HG02588 (cell line): Measurements from ENCODE around the gene CLTA.
"Not testable (repeated sequence)": the region's sequence is repeated elsewhere in the genome, so short reads cannot be mapped to it uniquely, and the experiment has no call there.

Experiments used
- ATAC-seq: cut with Tn5 transposase; IDR thresholded peaks from one replicate; pipeline ENCODE4 v1.9.1; 2021; ENCODE audit warnings: mild to moderate bottlenecking, moderate library complexity; ENCODE audit not compliant: unreplicated experiment

The CLTA gene

GRCh38 chr9:36158122-36158521 lies 32.6 kb upstream of the CLTA start:
- ATAC-seq, result no peak

DNA sequence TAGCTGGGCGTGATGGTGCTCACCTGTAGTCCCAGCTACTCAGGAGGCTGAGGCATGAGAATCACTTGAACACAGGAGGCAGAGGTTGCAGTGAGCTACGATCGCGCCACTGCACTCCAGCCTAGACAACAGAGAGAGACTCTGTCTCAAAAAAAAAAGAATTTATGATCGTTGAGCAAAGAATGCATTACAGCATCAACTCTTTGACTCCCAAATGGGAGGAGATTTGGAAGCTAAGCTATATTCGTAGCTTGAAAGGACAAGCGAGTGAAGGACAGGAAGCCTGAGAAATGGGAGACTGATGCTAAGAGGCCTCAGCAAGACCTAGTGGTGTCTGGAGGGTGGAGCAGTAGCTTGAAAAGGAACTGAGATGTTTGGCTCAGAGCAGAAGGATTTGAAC lies 31.8 kb upstream of the CLTA start:
- ATAC-seq, result no peak

GRCh38 chr9:36159509-36159908 lies 31.2 kb upstream of the CLTA start:
- ATAC-seq, result not testable (repeated sequence)

DNA sequence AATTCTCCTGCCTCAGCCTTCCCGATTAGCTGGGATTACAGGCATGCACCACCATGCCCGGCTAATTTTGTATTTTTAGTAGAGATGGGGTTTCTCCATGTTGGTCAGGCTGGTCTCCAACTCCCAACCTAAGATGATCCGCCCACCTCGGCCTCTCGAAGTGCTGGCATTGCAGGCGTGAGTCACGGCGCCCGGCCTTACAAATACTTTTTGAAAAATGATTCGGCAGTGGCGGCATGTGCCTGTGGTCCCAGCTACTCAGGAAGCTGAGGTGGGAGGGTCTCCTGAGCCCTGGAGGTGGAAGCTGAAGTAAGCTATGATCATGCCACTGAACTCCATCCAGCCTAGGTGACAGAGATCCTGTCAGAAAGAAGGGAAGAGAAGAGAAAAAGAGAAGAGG lies 30.6 kb upstream of the CLTA start:
- not testable (repeated sequence) for ATAC-seq

DNA sequence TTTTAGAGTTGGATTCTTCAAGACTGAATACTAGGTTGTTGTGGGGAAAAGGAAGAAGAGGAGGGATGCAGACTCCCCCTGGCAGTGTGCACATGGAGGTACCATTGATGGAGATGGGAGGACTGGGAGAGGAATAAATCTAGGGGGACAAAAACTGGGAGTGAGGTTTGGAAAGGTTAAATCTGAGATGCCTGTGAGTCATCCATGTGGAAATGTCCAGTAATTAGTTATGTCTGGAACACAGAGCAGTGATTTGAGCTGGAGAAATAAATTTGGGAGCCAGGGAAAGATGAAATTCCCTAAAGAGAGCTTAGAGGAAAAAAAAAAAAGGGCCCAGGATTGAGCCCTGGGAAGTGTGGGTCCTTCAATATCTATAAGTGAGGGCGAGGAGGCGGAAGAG lies 29.5 kb upstream of the CLTA start:
- ATAC-seq, result no peak

DNA sequence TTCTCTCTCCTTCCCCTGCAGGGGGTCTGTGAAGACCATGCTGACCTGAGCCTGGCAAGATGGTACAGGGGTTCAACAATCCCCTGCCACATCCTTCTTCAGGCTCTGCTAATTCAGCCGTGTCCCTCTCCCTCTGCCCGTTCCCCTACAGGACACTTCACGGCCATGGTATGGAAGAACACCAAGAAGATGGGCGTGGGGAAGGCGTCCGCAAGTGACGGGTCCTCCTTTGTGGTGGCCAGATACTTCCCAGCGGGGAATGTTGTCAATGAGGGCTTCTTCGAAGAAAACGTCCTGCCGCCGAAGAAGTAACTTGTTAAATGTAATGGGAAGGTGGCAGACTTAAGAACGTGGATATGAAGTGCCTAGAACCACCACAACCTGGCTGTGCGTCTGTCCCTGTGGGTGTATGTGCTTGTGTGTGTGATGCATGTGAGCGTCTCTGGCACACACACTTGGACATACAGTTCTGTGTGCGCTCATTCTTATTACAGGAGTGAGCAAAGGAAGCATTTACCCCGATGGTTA lies 28.4 kb upstream of the CLTA start:
- no peak for ATAC-seq

DNA sequence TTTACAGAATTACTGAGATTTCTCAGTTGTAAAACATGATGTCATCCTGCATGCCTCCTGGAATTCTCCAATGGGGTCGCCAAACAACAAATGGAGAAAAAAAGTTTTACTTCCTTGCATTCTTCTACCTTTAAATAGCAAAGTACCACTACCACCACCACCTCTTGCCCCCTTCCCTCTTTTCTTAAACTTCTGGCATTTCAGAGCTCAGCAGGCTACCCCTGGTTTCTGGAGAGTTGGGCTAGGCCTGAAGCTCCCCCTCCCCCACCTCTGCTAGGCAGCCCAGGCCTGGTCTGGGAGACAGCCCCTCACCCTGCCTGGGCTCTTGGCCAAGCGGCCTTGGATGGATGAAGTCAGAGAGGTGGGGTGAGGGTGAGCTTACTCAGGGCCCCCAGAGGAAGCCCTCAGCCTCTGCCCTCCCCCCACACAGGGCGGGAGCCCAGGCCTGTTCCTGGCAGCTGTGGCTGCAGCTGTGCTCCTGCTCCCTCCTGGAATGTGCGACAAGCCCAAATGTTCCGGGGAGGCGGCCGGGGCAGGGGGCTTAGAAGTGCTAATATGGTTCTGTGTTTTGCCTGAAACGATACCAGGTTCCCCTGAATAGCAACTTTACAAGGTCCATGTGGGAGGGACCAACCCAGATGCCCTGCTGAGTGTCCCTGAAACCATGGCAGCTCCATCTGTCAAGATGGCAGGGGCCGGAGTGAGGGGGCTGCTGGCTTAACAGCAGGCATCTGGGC lies 27.5 kb upstream of the CLTA start:
- no peak for ATAC-seq

DNA sequence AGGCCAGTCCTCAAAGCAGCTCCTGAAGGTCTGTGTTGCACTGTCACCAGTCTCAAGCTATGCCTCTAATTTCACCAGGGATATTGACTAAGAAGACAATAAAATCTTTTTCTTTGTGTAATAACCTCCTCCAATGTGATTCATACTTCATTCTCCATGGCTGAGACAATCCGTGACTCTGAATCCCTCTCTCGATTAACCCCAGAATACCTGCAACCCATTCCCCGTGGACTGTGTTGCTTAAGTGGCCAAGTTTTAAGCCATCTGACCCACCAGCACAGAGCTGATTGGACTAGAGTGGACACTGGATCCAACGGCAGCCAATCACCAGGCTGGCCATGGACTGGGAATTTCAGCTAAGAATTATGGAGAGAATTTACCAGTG lies 26.9 kb upstream of the CLTA start:
- no peak for ATAC-seq

DNA sequence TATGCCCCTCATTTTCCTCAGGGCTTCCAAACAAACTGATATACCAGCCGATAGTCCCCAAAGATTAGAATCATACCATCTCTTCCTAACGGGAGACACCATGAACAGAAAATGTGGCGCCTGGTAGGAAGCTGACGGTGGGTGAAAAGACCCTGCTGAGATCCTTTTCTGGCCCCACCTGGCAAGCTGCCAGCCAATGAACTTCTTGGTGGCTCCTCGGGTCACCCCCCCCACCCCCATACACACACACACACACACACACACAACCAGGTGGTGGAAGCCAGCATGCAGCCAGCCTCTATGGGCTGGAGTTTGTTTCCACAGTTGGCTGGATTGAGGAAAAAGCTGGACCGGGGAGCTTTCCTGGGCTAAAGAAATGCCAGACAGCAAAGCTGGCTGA lies 26.3 kb upstream of the CLTA start:
- no peak for ATAC-seq

DNA sequence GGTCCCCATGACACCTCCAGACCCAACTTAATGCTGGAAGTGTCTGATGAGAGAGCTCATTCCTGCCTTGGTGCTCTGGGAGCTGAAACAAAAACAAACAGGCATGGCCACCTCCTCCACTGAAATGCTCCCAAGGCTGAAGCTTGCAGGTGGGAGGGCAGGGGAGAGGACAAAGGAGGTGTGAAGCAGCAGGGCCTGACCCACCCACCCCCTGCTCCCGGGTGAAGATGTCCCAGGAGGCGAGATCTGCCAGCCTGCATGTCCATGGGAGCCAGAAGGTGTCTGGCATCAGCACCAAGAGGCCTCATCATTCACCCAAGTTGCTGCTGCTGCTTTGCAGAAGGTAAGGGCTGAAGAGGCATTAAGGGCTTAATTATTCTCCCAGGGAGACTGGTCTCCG lies 25.7 kb upstream of the CLTA start:
- ATAC-seq, result no peak

GRCh38 chr9:36165826-36166167 lies 24.9 kb upstream of the CLTA start:
- ATAC-seq, result no peak

DNA sequence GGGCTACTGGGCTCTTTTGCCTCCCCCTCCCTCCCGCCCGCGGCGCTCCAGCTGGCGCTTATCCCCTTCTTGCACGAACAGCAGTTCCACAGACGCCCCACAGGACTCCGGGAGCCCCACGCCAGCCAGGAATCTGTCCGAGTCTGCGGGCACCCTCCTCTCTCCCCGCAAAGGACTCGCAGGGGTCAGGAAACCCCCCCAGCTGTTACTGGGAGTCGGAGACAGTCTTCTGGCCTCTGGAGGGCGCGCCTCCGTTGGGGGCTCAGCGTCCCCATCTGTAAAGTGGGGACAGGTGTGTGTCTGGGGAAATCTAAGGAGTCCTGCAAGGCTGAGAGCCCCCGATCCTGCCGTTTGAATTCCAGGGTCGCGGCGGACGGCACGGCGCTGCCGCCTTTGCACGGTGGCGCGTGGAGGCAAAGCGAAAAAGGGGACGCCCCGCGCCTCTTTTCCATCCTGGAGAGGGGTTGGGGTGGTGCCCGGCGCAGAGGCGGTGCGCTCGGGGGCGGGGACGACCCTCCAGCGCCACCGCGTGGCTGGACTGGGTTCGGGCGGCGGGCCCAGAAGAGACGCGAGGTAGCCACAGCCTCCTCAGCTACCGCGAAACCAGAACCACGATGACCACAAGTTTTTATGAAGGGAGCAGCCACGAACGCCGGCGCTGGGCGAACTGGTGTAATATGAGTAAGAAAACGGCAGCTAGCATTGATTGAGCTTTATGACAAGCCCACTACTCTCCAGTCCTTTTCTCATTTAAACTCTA lies 24.4 kb upstream of the CLTA start:
- peak; percentile 83 for ATAC-seq

- no peak for ATAC-seq
Measured at GRCh38 chr9:36169166-36169565, 21.6 kb upstream of the CLTA start, which contains the start of gene CCIN. CCIN (plus strand) TSS chr9:36169388; CDS start chr9:36169503, 115 bp downstream.

DNA sequence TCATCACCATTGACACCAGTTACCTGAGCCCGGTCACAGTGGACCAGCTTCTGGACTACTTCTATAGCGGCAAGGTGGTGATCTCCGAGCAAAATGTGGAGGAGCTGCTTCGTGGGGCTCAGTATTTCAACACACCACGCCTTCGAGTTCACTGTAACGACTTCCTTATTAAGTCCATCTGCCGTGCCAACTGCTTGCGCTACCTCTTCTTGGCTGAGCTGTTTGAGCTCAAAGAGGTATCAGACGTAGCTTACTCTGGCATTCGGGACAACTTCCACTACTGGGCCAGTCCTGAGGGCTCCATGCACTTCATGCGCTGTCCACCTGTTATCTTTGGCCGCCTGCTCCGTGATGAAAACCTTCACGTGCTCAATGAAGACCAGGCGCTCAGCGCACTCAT lies 21.0 kb upstream of the CLTA start:
- no peak for ATAC-seq

GRCh38 chr9:36170531-36170930 lies 20.2 kb upstream of the CLTA start:
- no peak for ATAC-seq

- no peak for ATAC-seq
Measured at GRCh38 chr9:36173861-36174260, 16.9 kb upstream of the CLTA start.

DNA sequence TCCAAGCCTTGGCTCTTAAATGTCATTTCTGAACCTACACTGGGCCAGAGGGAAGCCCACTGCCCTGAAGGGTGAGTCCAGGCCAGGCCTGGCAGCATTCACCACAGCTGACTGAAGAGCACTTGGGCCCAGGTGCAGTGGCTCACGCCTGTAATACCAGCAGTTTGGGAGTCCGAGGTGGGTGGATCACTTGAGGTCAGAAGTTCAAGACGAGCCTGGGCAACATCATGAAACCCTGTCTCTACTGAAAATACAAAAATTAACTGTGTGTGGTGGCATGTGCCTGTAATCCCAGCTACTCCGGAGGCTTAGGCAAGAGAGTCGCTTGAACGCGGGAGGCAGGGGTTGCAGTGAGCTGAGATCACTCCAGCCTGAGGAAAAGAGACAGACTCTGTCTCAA lies 16.4 kb upstream of the CLTA start:
- no peak for ATAC-seq

- no peak for ATAC-seq
Measured at GRCh38 chr9:36174731-36175130, 16.0 kb upstream of the CLTA start.

- ATAC-seq, result not testable (repeated sequence)
Measured at GRCh38 chr9:36175209-36175608, 15.5 kb upstream of the CLTA start.

DNA sequence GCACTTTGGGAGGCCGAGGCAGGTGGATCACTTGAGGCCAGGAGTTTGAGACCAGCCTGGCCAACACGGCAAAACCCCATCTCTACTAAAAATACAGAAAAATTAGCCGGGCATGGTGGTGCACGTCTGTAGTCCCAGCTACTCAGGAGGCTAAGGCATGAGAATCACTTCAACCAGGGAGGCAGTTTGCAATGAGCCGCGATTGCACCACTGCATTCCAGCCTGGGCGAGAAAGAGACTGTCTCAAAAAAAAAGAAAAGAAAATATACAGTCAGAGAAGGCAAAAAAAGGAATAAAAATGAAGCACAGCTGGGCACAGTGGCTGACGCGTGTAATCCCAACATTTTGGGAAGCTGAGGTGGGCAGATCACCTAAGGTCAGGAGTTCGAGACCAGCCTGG lies 14.2 kb upstream of the CLTA start:
- ATAC-seq, result not testable (repeated sequence)

DNA sequence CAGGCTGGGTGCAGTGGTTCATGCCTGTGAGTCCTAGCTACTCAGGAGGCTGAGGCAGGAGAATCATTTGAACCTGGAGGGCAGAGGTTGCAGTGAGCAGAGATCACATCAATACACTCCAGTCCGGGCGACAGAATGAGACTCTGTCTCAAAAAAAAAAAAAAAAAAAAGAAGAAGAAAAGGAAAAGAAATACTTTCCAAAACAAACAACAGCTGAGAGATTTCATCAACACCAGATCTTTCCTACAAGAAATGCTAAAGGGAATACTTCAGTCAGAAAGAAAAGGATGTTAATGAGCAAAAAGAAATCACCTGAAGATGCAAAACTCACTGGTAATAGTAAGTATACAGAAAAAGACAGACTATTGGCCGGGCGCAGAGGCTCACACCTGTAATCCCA lies 13.2 kb upstream of the CLTA start:
- no peak for ATAC-seq

DNA sequence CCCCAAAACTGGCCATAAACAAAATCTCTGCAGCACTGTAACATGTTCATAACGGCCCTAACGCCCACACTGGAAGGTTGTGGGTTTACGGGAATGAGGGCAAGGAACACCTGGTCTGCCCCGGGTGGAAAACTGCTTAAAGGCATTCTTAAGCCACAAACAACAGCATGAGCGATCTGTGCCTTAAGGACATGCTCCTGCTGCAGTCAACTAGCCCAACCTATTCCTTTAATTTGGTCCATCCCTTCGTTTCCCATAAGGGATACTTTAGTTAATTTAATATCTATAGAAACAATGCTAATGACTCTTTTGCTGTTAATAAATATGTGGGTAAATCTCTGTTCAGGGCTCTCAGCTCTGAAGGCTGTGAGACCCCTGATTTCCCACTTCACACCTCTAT lies 10.5 kb upstream of the CLTA start:
- ATAC-seq, result not testable (repeated sequence)
